Nephron progenitor cell (in vitro differentiated cells): ENCODE measurements around the gene TRPC4AP.

Source experiments
- DNase-seq: peaks from one replicate; pipeline ENCODE4 v3.0.0; 2021
- H3K27ac Mint-ChIP-seq: 2 replicates; pipeline ENCODE4 v1.8.0; 2021; ENCODE audit warnings: mild to moderate bottlenecking, moderate library complexity, mixed read lengths
- H3K27me3 Mint-ChIP-seq: 2 replicates; pipeline ENCODE4 v1.8.0; 2021; ENCODE audit warnings: mild to moderate bottlenecking, low read depth, mixed read lengths; ENCODE audit not compliant: poor library complexity
- H3K36me3 Mint-ChIP-seq: 2 replicates; pipeline ENCODE4 v1.8.0; 2021; ENCODE audit warnings: low read depth, mixed read lengths
- H3K4me1 Mint-ChIP-seq: 2 replicates; pipeline ENCODE4 v1.8.0; 2021; ENCODE audit warnings: mixed read lengths
- H3K4me3 Mint-ChIP-seq: 2 replicates; pipeline ENCODE4 v1.8.0; 2021; ENCODE audit warnings: mild to moderate bottlenecking, moderate library complexity, mixed read lengths
- H3K9me3 Mint-ChIP-seq: 2 replicates; pipeline ENCODE4 v1.8.0; 2021; ENCODE audit warnings: mild to moderate bottlenecking, moderate library complexity, mixed read lengths
- CTCF ChIP-seq: fragments of 200-600 bp; sonication (generic); IDR thresholded peaks from 2 replicates; pipeline ENCODE4 v1.5.0; 2021; ENCODE audit warnings: antibody characterized with exemption

The TRPC4AP gene

GRCh38 chr20:35042268-35042667 lies 50.3 kb downstream of the TRPC4AP start:
- Mint-ChIP-seq H3K4me1 (peaks cover 8% of the 10 kb centered on the region), H3K36me3 (peaks cover 65% of the 10 kb centered on the region), H3K9me3 (no peaks in the 10 kb centered on the region), H3K4me3 (no peak overlapping the region), H3K27me3 (no peaks in the 10 kb centered on the region), H3K27ac (no peak overlapping the region)
- TF ChIP-seq CTCF = no peak
- no peak for DNase-seq

- H3K4me1 Mint-ChIP-seq = peaks cover 8% of the 10 kb centered on the region
These were observed 52.0 kb downstream of the TRPC4AP start for GRCh38 chr20:35040646-35041045.

GRCh38 chr20:35039846-35040489 lies 52.6 kb downstream of the TRPC4AP start:
- DNase-seq = no peak
- Mint-ChIP-seq H3K36me3 (peaks cover 75% of the 10 kb centered on the region), H3K27ac (peak overlapping the region; percentile 80), H3K9me3 (no peaks in the 10 kb centered on the region), H3K4me1 (peaks cover 8% of the 10 kb centered on the region), H3K27me3 (no peaks in the 10 kb centered on the region), H3K4me3 (no peak overlapping the region)
- no peak for TF ChIP-seq CTCF

More at GRCh38 chr20:35040646-35041045, 52.0 kb downstream of the TRPC4AP start:
- TF ChIP-seq CTCF = no peak
- DNase-seq = peak; percentile 6
- peak overlapping the region; percentile 92 for H3K27ac Mint-ChIP-seq
- peaks cover 69% of the 10 kb centered on the region for H3K36me3 Mint-ChIP-seq
- no peaks in the 10 kb centered on the region for H3K9me3 Mint-ChIP-seq
- no peaks in the 10 kb centered on the region for H3K27me3 Mint-ChIP-seq
- no peak overlapping the region for H3K4me3 Mint-ChIP-seq

GRCh38 chr20:35039146-35039545 lies 53.5 kb downstream of the TRPC4AP start:
- Mint-ChIP-seq H3K4me1 (peaks cover 8% of the 10 kb centered on the region), H3K4me3 (no peak overlapping the region), H3K9me3 (no peaks in the 10 kb centered on the region), H3K36me3 (peaks cover 78% of the 10 kb centered on the region), H3K27ac (no peak overlapping the region), H3K27me3 (no peaks in the 10 kb centered on the region)
- TF ChIP-seq CTCF = no peak
- DNase-seq = no peak

GRCh38 chr20:35034145-35034544 lies 58.5 kb downstream of the TRPC4AP start:
- H3K27ac Mint-ChIP-seq = no peak overlapping the region
- H3K4me3 Mint-ChIP-seq = no peak overlapping the region

More at GRCh38 chr20:35034145-35034544, 58.5 kb downstream of the TRPC4AP start:
- DNase-seq = no peak
- TF ChIP-seq CTCF = no peak
- Mint-ChIP-seq H3K4me1 (no peaks in the 10 kb centered on the region), H3K9me3 (no peaks in the 10 kb centered on the region), H3K27me3 (no peaks in the 10 kb centered on the region), H3K36me3 (peaks cover 79% of the 10 kb centered on the region)
